ENCODE measurements around the gene NEK4. TPM values are rescaled to one million over a fixed set of nuclear protein-coding genes. Genes with fewer than 3 reads are reported as not detected.

NEK4 gene
- total and polyA plus RNA-seq, 2 of the 13 experiments (the other 11 are each of a cell fraction or from before 2014, with no cell fraction given): 16.5 to 38.0 TPM

- Histone ChIP-seq H3K4me3 (replicated peaks in 1 of 3; ENCODE audit: insufficient read depth in 1 of 3, low read depth in 2 of 3, low read length in 3 of 3) (no peak overlapping the region), H3K27ac (ENCODE audit: extremely low read length, insufficient read depth, low read length) (no peak overlapping the region), H2AFZ (ENCODE audit: low read length) (no peak overlapping the region), H3K9me3 (ENCODE audit: low read length) (no peaks in the 10 kb centered on the region), H3K9ac (ENCODE audit: insufficient read depth, low read depth, low read length) (no peak overlapping the region), H3K27me3 (ENCODE audit: control insufficient read depth in 1 of 2, insufficient read depth in 2 of 2, low read length in 2 of 2) (no peaks in the 10 kb centered on the region), H3K79me2 (ENCODE audit: insufficient read depth, low read length) (no peaks in the 10 kb centered on the region), H3K4me2 (ENCODE audit: low read depth, low read length) (no peak overlapping the region), H4K20me1 (ENCODE audit: insufficient read depth, low read length) (no peaks in the 10 kb centered on the region), H3K4me1 (ENCODE audit: insufficient read depth, low read length) (peaks cover 78% of the 10 kb centered on the region), H3K36me3 (replicated peaks in 1 of 2; ENCODE audit: control insufficient read depth in 1 of 2, insufficient read depth in 2 of 2, low read length in 2 of 2) (no peaks in the 10 kb centered on the region)
- 87% methylated on average over 6 of the region's 11 CpGs for WGBS (ENCODE audit: low lambda C conversion rate)
- ChIA-PET POLR2A (interaction anchor here (2.3 to 18.4 kb wide), 2 partner anchors 8 to 17 kb away, joined by 9 to 466 read pairs; partner anchors contain the start of genes ITIH3 and NEK4), CTCF (ENCODE audit: low intra/inter-chr PET ratio, low total read pairs) (no interaction called here)
- BruUV-seq (replicated peaks): no TSS peak
- DNase-seq (ENCODE audit: low spot score) (no peak), ATAC-seq (no peak), FAIRE-seq (no peak)
- intact Hi-C loops (cut with micrococcal nuclease; ENCODE audit: unreplicated experiment): loop anchor here (10.0 kb wide), 1 partner anchor 46 kb away; no protein-coding TSS in a partner anchor
- in situ Hi-C loops (cut with HindIII; ENCODE audit: extremely low pct_ligation_motif_present, low pct_unique_long_range_greater_than_20kb): no loop called here
- TF ChIP-seq ZKSCAN8 (CRISPR knock-in tag; IDR thresholded peaks at IDR 0.05; ENCODE audit: borderline replicate concordance): no peak
- no peak for TF ChIP-seq RNF219 (CRISPR knock-in tag; IDR thresholded peaks at IDR 0.05)
- no peak for TF ChIP-seq FOXC1 (CRISPR knock-in tag; IDR thresholded peaks at IDR 0.05; ENCODE audit: borderline replicate concordance)
- no peak for TF ChIP-seq ZNF609 (CRISPR knock-in tag; IDR thresholded peaks at IDR 0.05; ENCODE audit: borderline replicate concordance)
- no peak for TF ChIP-seq ZNF607 (CRISPR knock-in tag; IDR thresholded peaks at IDR 0.05; ENCODE audit: borderline replicate concordance)
- TF ChIP-seq NRL (CRISPR knock-in tag; IDR thresholded peaks at IDR 0.05; ENCODE audit: borderline replicate concordance): no peak
- no peak for TF ChIP-seq ZNF629 (CRISPR knock-in tag; conservative IDR thresholded peaks at IDR 0.05)
- TF ChIP-seq KLF6 (CRISPR knock-in tag; IDR thresholded peaks at IDR 0.05): no peak
- no peak for TF ChIP-seq NCOA5 (CRISPR knock-in tag; IDR thresholded peaks at IDR 0.05)
- no peak for TF ChIP-seq PREB (CRISPR knock-in tag; IDR thresholded peaks at IDR 0.05)
- TF ChIP-seq ZSCAN20 (CRISPR knock-in tag; IDR thresholded peaks at IDR 0.05; ENCODE audit: borderline replicate concordance): no peak
- TF ChIP-seq PAF1 (CRISPR knock-in tag; IDR thresholded peaks at IDR 0.05): no peak
- no peak for TF ChIP-seq PAWR (CRISPR knock-in tag; IDR thresholded peaks at IDR 0.05; ENCODE audit: borderline replicate concordance)
- TF ChIP-seq ZFP62 (CRISPR knock-in tag; IDR thresholded peaks at IDR 0.05): no peak
- TF ChIP-seq HMG20A (CRISPR knock-in tag; IDR thresholded peaks at IDR 0.05; ENCODE audit: borderline replicate concordance): no peak
- no peak for TF ChIP-seq ZNF343 (CRISPR knock-in tag; IDR thresholded peaks at IDR 0.05)
Observed at GRCh38 chr3:52779011-52779836, 8.5 kb upstream of the NEK4 start.

Data from HepG2 (cell line).